Measurements from ENCODE around the gene KCNB1. TPM values are rescaled to one million over a fixed set of nuclear protein-coding genes. Genes with fewer than 3 reads are reported as not detected.

The KCNB1 gene
- total RNA-seq, 1 donor from 2014 or later: 21.3 TPM

DNA sequence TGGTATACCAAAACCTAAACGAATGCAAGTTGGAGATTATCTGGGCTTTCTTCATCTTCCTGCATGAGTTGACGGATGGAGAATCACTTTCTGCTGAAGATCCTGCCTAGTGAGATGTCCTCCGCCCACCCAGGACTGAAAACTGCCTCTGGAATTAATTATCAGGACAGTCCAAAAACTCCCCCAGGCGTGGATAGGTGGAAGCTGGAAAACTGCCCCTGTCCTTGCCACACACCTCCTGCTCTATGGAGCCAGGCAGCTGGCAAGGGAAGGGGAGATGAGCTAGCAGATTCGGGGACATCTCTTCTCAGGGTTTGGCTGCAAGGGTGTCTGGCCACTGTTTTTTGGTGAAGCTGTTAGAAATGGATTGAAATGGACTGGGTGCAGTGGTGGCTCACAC lies 115.4 kb downstream of the KCNB1 start:
- Mint-ChIP-seq H3K36me3 (ENCODE audit: unreplicated experiment) (peaks cover 2% of the 10 kb centered on the region), H3K27me3 (ENCODE audit: unreplicated experiment) (peaks cover 50% of the 10 kb centered on the region), H3K4me1 (ENCODE audit: unreplicated experiment) (peaks cover 32% of the 10 kb centered on the region), H3K9me3 (ENCODE audit: unreplicated experiment) (no peaks in the 10 kb centered on the region), H3K4me3 (ENCODE audit: unreplicated experiment) (no peak overlapping the region), H3K27ac (ENCODE audit: unreplicated experiment) (no peak overlapping the region)
- no peak for TF ChIP-seq CTCF (IDR thresholded peaks at IDR 0.05)
- no peak for DNase-seq (ENCODE audit: extremely low spot score, unreplicated experiment)

- peaks cover 28% of the 10 kb centered on the region for H3K4me1 Mint-ChIP-seq (ENCODE audit: unreplicated experiment)
- peaks cover 2% of the 10 kb centered on the region for H3K36me3 Mint-ChIP-seq (ENCODE audit: unreplicated experiment)
- DNase-seq (ENCODE audit: extremely low spot score, unreplicated experiment): no peak
- H3K9me3 Mint-ChIP-seq (ENCODE audit: unreplicated experiment): no peaks in the 10 kb centered on the region
- H3K27ac Mint-ChIP-seq (ENCODE audit: unreplicated experiment): no peak overlapping the region
- H3K4me3 Mint-ChIP-seq (ENCODE audit: unreplicated experiment): no peak overlapping the region
- peaks cover 50% of the 10 kb centered on the region for H3K27me3 Mint-ChIP-seq (ENCODE audit: unreplicated experiment)
- TF ChIP-seq CTCF (IDR thresholded peaks at IDR 0.05): no peak
Observed at GRCh38 chr20:49366687-49367086, 115.8 kb downstream of the KCNB1 start.

- no peak for DNase-seq (ENCODE audit: extremely low spot score, unreplicated experiment)
- Mint-ChIP-seq H3K4me1 (ENCODE audit: unreplicated experiment) (peaks cover 16% of the 10 kb centered on the region), H3K27me3 (ENCODE audit: unreplicated experiment) (peaks cover 41% of the 10 kb centered on the region), H3K9me3 (ENCODE audit: unreplicated experiment) (no peaks in the 10 kb centered on the region), H3K27ac (ENCODE audit: unreplicated experiment) (no peak overlapping the region), H3K4me3 (ENCODE audit: unreplicated experiment) (no peak overlapping the region), H3K36me3 (ENCODE audit: unreplicated experiment) (no peaks in the 10 kb centered on the region)
- no peak for TF ChIP-seq CTCF (IDR thresholded peaks at IDR 0.05)
Observed at GRCh38 chr20:49361862-49362660, 120.4 kb downstream of the KCNB1 start.

GRCh38 chr20:49360242-49360968 lies 122.1 kb downstream of the KCNB1 start:
- no peak overlapping the region for H3K27ac Mint-ChIP-seq (ENCODE audit: unreplicated experiment)
- no peak for DNase-seq (ENCODE audit: extremely low spot score, unreplicated experiment)
- H3K27me3 Mint-ChIP-seq (ENCODE audit: unreplicated experiment): peaks cover 33% of the 10 kb centered on the region
- no peak for TF ChIP-seq CTCF (IDR thresholded peaks at IDR 0.05)
- H3K4me1 Mint-ChIP-seq (ENCODE audit: unreplicated experiment): peaks cover 2% of the 10 kb centered on the region
- no peaks in the 10 kb centered on the region for H3K9me3 Mint-ChIP-seq (ENCODE audit: unreplicated experiment)
- no peaks in the 10 kb centered on the region for H3K36me3 Mint-ChIP-seq (ENCODE audit: unreplicated experiment)
- no peak overlapping the region for H3K4me3 Mint-ChIP-seq (ENCODE audit: unreplicated experiment)

DNA sequence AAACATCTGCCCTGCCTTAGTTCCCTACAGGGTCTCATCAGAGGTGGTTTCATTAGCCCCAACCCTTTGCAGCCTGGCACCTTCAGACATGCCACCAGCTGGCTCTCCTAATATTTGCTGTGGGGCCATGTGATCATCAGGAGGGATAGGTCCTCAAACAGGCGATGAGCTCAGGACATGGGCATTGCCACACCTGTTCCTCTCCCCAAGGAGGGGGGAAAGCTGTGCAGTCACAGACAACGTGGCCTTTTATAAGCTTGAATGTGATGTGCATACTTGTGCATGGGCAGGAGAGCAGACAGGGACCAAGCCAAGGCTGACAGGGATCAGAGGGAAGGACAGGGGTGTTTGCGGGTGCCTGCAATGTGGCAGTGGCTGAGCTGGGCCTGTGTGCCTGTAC lies 125.8 kb downstream of the KCNB1 start:
- H3K27me3 Mint-ChIP-seq (ENCODE audit: unreplicated experiment): peaks cover 20% of the 10 kb centered on the region
- DNase-seq (ENCODE audit: extremely low spot score, unreplicated experiment): no peak
- no peak overlapping the region for H3K27ac Mint-ChIP-seq (ENCODE audit: unreplicated experiment)
- H3K36me3 Mint-ChIP-seq (ENCODE audit: unreplicated experiment): no peaks in the 10 kb centered on the region
- no peak overlapping the region for H3K4me3 Mint-ChIP-seq (ENCODE audit: unreplicated experiment)
- H3K4me1 Mint-ChIP-seq (ENCODE audit: unreplicated experiment): no peaks in the 10 kb centered on the region
- no peaks in the 10 kb centered on the region for H3K9me3 Mint-ChIP-seq (ENCODE audit: unreplicated experiment)
- no peak for TF ChIP-seq CTCF (IDR thresholded peaks at IDR 0.05)

Measured in osteocyte (in vitro differentiated cells).